Choroid plexus epithelial cell (primary cell): ENCODE measurements around the gene ARHGEF19.

Source experiments
- DNase-seq: peaks from one replicate; pipeline ENCODE4 v3.0.0-alpha.2; 2010; ENCODE audit warnings: low read depth
- H3K4me3 ChIP-seq: 2 replicates; pipeline ENCODE4 v1.5.1; 2011; ENCODE audit warnings: low read depth, mild to moderate bottlenecking, control low read depth, low read length, moderate library complexity
- TF ChIP-seq, protein P1 (sequence below): conservative IDR thresholded peaks from 2 replicates; pipeline ENCODE4 v1.5.1; 2011; ENCODE audit warnings: low read depth, mild to moderate bottlenecking, control low read depth, inconsistent platforms, low read length, moderate library complexity

The ARHGEF19 gene

DNA sequence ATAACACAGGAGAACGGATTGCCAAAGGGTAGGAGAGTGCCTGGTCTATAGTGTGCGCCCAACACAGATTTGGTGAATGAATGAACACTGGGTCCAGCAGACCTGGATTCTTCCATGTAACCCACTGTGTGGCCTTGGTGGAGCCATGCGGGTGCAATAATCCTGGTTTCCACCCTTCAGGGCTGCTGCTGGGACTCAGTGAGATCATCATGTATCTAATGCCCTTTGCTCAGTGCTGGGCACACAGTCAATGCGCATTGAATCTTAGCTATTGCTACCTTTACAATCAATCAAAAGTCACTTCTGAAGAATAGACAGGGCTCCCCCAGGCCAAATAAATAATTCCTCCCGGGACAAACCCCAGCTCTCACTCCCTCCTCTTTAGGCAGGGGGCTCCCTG, 50.7 kb downstream of the ARHGEF19 start:
- DNase-seq = no peak
- TF ChIP-seq, protein P1, sequence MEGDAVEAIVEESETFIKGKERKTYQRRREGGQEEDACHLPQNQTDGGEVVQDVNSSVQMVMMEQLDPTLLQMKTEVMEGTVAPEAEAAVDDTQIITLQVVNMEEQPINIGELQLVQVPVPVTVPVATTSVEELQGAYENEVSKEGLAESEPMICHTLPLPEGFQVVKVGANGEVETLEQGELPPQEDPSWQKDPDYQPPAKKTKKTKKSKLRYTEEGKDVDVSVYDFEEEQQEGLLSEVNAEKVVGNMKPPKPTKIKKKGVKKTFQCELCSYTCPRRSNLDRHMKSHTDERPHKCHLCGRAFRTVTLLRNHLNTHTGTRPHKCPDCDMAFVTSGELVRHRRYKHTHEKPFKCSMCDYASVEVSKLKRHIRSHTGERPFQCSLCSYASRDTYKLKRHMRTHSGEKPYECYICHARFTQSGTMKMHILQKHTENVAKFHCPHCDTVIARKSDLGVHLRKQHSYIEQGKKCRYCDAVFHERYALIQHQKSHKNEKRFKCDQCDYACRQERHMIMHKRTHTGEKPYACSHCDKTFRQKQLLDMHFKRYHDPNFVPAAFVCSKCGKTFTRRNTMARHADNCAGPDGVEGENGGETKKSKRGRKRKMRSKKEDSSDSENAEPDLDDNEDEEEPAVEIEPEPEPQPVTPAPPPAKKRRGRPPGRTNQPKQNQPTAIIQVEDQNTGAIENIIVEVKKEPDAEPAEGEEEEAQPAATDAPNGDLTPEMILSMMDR = no peak
- no peak overlapping the region for H3K4me3 ChIP-seq

DNA sequence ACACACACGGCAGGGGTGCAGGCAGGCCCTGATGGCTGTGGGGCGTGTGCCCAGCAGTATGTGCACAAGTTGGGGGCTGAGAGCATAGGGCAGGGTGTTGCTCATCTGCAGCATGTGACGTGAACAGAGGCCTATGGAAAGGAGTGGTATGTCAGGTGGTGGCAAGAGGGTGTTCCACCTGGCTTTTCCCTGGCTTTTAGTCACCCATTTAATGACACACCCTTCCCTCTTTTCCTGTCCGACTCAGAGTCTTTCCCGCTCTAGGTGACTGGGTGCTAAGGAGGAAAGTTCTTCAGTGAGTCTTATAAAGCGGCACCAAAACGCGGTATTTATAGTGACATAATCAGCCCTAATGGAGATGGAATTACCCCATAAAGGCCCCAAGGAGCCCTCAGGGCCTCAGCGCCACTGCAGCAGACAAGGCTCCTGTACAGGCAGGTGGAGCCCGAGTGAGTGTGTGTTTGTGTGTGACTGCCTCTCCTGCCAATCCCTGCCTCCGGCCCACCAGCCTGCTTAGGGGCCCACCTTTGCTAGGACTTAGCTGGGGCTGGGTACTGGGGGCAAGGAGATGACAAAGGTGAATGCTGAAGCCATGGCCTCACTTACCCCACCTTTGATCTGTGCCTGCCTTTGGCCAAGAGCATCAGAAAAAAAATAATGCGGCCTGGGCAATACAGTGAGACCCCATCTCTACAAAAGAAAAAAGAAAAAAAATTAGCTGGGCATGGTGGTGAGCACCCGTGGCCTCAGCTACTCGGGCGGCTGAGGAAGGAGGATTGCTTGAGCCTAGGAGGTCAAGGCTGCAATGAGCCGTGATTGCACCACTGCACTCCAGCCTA, 53.2 kb downstream of the ARHGEF19 start:
- no peak for DNase-seq
- no peak overlapping the region for H3K4me3 ChIP-seq
- TF ChIP-seq, protein P1 = no peak

- H3K4me3 ChIP-seq = no peak overlapping the region
- no peak for DNase-seq
- TF ChIP-seq, protein P1 = no peak
These were observed 54.4 kb downstream of the ARHGEF19 start for GRCh38 chr1:16158025-16158424.

DNA sequence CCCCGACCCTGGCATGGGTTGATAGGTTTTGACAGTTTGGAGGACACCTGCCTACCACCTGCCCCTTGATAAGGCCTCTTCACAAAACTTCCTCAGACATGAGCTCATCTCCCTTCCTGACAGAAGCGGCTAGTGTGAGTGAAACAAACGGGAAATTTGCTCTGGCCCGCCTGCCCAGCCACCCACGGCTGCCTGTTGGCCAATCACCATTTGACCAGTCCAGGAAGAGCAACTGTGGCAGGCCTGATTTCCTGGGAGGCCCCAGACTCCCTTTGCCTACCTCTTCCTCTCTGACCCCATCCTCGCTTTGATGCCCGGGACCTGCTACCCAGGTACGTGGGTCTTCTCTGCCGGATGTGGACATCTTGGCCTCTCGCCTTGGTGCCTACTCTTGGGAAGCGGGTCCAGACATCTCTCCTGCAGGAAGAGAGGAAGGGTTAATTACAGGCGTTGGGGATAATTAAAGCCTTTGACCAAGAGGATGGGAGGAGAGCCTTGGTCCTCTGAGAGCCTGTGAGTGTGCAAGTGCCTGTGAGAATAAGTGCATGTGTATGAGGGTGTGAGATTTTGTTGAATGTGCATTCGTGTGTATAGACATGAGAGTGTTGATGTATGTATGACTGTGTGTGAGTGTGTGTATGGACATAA, 55.5 kb downstream of the ARHGEF19 start:
- TF ChIP-seq, protein P1 = no peak
- H3K4me3 ChIP-seq = no peak overlapping the region
- peak; percentile 73 for DNase-seq

DNA sequence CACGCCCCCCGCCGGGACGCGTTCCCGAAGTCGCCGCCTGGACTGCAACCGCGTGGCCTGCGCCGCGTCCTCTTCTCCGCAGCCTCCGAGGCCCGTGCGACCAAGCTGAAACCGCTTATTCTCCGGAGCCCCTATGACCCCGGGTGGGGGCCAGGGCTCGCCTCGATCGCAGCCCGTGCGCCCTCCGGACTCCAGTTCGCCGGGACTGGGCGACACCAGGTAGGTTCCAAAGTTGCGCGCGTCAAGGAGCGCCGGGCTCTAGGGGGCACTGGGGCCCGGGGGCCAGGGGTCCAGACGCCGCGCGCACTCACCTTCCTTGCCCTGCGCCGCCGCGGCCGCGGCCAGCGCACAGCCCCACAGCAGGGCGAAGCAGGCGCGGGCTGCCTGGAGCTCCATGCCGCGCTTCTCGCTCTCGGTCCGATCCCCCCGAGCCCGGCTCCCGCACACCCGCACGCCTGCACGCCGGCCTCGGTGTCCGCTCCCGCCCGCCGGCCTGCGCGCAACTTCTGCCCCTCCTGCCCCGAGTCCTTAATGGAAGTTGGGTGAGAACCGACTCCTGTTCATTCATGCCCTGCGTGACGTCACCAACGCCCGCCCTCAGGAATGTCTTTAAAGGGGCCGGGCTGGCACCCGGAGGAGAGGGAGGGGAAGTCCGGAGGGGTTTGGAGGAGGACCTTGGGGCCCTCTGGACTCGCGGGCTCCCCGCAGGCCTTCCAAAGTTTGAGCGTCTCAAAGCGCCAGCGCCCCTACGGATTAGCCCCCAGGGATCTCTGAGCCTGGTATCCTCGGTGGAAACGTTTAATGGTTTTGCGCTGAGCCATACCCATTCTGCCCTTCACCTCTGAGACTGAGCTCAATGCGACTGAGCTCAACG, 56.7 kb downstream of the ARHGEF19 start, which contains the start of gene EPHA2:
TSS of gene EPHA2 (minus strand) at position 533 of the 874 bp plus-strand sequence. CDS start at position 396, 137 bp downstream.
- peak; percentile 83 for DNase-seq
- H3K4me3 ChIP-seq = peak within 1 kb of the TSS; percentile 85
- TF ChIP-seq, protein P1 = no peak

GRCh38 chr1:16153999-16154673, 58.3 kb downstream of the ARHGEF19 start:
- TF ChIP-seq, protein P1 = no peak
- peak overlapping the region; percentile 85 for H3K4me3 ChIP-seq

More at GRCh38 chr1:16153999-16154673, 58.3 kb downstream of the ARHGEF19 start:
- no peak for DNase-seq
